Diencephalon (tissue), 1 donor: ENCODE results near the gene ZNF732. TPM values are rescaled to one million over a fixed set of nuclear protein-coding genes. Genes with fewer than 3 reads are reported as not detected.

Experiments used
- small RNA-seq: library from RNA; depleted of rRNA; stranded (forward); fragments of <200 nt; gene quantifications from one replicate; pipeline ENCODE3, GENCODE V24; 2014
- total RNA-seq: library from RNA; depleted of rRNA; stranded (reverse); fragments of >200 nt; gene quantifications from one replicate; pipeline ENCODE4 v1.2.3, GENCODE V29; 2014

Gene ZNF732
- 0.69 TPM for total RNA-seq

GRCh38 chr4:304969-305680 lies at the start of gene ZNF732:
Gene ZNF732 (minus strand): TSS chr4:305474. CDS start chr4:305310, 164 bp downstream.

GRCh38 chr4:337143-337931 lies 32.1 kb upstream of the ZNF732 start, which contains the start of gene ZNF141:
Gene ZNF141 (plus strand): TSS chr4:337814. CDS start chr4:337984, 170 bp downstream.

Small RNA genes lying within 50 kb of the gene (small RNA-seq; reads per million reads assigned to genes)
- gene AC079140.2: 0.08 reads per million
- not detected for gene MIR571

Other genes starting within 250 kb of the ZNF732 start
- gene ZNF718, start 181.0 kb downstream of the ZNF732 start, total RNA-seq: 29.5 TPM
- 53.3 TPM for gene ZNF141, start 32.3 kb upstream of the ZNF732 start, total RNA-seq
- gene ZNF721, start 193.7 kb upstream of the ZNF732 start, total RNA-seq: 45.4 TPM
- gene PIGG, start 193.7 kb upstream of the ZNF732 start, total RNA-seq: 36.7 TPM